NCI-H1105 treated with DMSO at 0.1 percent for 48 hours (cell line): ENCODE results near the gene SPEG.

Source experiments
- DNase-seq: peaks from one replicate; lab custom pipeline; 2025; lab: John Stamatoyannopoulos, UW

Gene SPEG

GRCh38 chr2:219425238-219426067, 9.2 kb upstream of the SPEG start:
- DNase-seq, result no peak

GRCh38 chr2:219426068-219426443, 8.6 kb upstream of the SPEG start:
- DNase-seq, result no peak

- DNase-seq, result no peak
Observed at GRCh38 chr2:219426534-219427136, 8.0 kb upstream of the SPEG start.

- DNase-seq, result no peak
Observed at GRCh38 chr2:219428469-219428868, 6.2 kb upstream of the SPEG start.

- no peak for DNase-seq
Observed at GRCh38 chr2:219429958-219430606, 4.6 kb upstream of the SPEG start.

GRCh38 chr2:219430633-219431615, 3.7 kb upstream of the SPEG start:
- DNase-seq, result peak; percentile 6

- no peak for DNase-seq
Observed at GRCh38 chr2:219433666-219434467, 776 bp upstream of the SPEG start.

GRCh38 chr2:219434468-219434717, 250 bp upstream of the SPEG start:
- DNase-seq, result no peak

GRCh38 chr2:219435701-219436100, 1.1 kb downstream of the SPEG start:
- DNase-seq, result no peak

GRCh38 chr2:219436491-219436890, 1.8 kb downstream of the SPEG start:
- no peak for DNase-seq

GRCh38 chr2:219437141-219437540, 2.5 kb downstream of the SPEG start:
- no peak for DNase-seq

GRCh38 chr2:219437690-219438206, 3.1 kb downstream of the SPEG start:
- no peak for DNase-seq

GRCh38 chr2:219438453-219438852, 3.8 kb downstream of the SPEG start:
- no peak for DNase-seq

GRCh38 chr2:219439506-219439905, 4.9 kb downstream of the SPEG start:
- DNase-seq, result no peak

- no peak for DNase-seq
Observed at GRCh38 chr2:219440388-219441256, 6.0 kb downstream of the SPEG start.

GRCh38 chr2:219441451-219442255, 7.0 kb downstream of the SPEG start:
- peak; percentile 16 for DNase-seq

- no peak for DNase-seq
Observed at GRCh38 chr2:219442256-219443015, 7.8 kb downstream of the SPEG start.

- DNase-seq, result no peak
Observed at GRCh38 chr2:219443016-219443696, 8.5 kb downstream of the SPEG start.
